Esophagus squamous epithelium (tissue), 4 donors: ENCODE data around the gene ATP8A2.

Source experiments
- POLR2A ChIP-seq, 4 donors: fragments of 450-650 bp; IDR thresholded peaks; one replicate each; pipeline ENCODE4 v1.6.1; 2017; ENCODE audit warnings: antibody characterized with exemption in 4 of 4, mild to moderate bottlenecking in 4 of 4, moderate library complexity in 3 of 4
- TF ChIP-seq, protein P1 (sequence below), 6 experiments: fragments of 450-650 bp in 4 of 6; fragments of 200-600 bp in 2 of 6; sonication (generic) in 2 of 6; IDR thresholded peaks; one replicate each; pipeline ENCODE4 v1.5.1; 2016 to 2019; ENCODE audit warnings: antibody characterized with exemption in 6 of 6, mild to moderate bottlenecking in 4 of 6, moderate library complexity in 4 of 6

DNA sequence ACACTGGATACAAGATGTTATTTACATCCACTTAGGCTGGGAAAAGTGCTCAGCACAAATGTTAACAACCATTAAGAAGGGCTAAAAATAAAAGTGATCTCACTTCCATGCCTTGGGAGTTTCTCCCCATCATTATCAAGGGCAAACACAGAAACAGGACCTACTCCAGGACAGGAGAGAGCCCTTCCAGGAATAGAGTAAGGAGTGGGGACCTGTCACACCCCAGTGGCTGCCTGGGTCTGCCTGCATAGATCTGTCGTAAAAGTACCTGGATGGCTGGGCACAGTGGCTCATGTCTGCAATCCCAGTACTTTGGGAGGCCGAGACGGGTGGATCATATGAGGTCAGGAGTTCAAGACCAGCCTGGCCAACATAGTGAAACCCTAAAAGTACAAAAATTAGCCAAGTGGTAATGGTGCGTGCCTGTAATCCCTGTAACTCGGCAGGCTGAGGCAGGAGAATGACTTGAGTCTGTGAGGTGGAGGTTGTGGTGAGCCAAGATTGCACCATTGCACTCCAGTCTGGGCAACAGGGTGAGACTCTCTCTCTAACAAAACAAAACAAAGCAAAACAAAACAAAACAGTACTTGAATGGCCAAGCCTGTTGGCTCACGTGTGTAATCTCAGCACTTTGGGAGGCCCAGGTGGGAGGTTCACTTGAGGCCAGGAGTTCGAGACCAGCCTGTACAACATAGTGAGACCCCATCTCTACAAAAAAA is 5.6 kb downstream of the ATP8A2 start:
- TF ChIP-seq, protein P1, sequence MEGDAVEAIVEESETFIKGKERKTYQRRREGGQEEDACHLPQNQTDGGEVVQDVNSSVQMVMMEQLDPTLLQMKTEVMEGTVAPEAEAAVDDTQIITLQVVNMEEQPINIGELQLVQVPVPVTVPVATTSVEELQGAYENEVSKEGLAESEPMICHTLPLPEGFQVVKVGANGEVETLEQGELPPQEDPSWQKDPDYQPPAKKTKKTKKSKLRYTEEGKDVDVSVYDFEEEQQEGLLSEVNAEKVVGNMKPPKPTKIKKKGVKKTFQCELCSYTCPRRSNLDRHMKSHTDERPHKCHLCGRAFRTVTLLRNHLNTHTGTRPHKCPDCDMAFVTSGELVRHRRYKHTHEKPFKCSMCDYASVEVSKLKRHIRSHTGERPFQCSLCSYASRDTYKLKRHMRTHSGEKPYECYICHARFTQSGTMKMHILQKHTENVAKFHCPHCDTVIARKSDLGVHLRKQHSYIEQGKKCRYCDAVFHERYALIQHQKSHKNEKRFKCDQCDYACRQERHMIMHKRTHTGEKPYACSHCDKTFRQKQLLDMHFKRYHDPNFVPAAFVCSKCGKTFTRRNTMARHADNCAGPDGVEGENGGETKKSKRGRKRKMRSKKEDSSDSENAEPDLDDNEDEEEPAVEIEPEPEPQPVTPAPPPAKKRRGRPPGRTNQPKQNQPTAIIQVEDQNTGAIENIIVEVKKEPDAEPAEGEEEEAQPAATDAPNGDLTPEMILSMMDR (IDR thresholded peaks at IDR 0.05): no peak
- TF ChIP-seq POLR2A (IDR thresholded peaks at IDR 0.05): no peak
